Hematopoietic multipotent progenitor cell treated with erythropoietin and hydrocortisone succinate and interleukin-3 and kit ligand, for 15 days (in vitro differentiated cells): ENCODE measurements around the gene CRAMP1.

ENCODE experiments used
- DNase-seq: peaks from one replicate; pipeline ENCODE4 v3.0.0-alpha.2; 2015; ENCODE audit warnings: low spot score

The CRAMP1 gene

DNA sequence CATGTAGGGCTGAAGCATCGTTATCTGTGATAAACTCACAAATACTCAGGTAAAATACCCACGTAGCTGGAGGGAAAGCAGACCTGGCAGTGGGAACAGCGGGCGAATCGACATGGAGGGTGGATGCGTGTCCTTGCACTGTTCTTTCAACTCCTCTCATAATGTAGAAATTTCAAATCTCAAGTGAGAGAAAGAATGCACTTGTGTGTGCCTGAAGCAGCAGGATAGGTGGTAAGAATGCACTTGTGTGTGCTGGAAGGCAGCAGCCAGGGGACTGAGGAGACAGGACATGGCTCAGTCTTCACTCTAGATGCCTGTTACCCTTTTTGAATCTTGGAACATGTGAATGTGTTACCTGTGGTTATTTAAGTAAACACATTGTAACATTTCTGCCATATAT lies 10.7 kb upstream of the CRAMP1 start:
- no peak for DNase-seq

DNA sequence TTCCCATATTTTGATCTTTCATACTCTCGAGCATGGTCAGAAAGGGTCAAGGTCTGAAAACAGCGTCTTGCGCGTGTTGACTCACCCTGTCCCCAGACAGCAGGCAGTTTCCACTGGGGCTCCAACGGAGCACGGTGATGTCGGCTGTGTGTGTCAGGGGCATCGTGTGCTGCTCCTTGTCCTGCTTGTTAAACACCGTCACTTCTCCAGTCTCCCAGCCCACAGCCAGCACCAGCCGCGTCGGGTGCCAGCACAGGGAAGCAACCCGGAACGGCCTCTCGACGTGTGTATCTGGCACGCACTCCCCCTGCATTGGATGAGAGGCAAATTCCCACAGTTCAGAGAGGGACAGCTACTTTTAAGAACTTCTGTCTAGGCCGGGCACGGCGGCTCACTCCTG lies 9.9 kb upstream of the CRAMP1 start:
- DNase-seq = no peak

DNA sequence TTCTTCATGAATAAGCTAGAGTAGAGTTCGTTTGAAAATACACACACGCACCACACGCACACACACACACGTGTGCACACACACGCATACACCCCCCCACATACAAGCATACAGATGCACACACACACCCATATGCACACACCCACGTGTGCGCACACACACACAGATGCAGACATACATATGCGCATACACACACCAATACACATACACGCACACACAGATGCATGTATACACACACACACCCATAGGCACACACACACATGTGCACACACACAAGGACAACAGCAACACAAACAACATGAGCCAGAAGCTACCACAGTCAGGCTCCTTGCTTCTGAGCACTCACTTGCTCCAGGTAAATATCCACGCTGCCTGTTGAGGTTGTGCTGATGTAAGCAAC lies 5.4 kb upstream of the CRAMP1 start:
- DNase-seq = no peak

DNA sequence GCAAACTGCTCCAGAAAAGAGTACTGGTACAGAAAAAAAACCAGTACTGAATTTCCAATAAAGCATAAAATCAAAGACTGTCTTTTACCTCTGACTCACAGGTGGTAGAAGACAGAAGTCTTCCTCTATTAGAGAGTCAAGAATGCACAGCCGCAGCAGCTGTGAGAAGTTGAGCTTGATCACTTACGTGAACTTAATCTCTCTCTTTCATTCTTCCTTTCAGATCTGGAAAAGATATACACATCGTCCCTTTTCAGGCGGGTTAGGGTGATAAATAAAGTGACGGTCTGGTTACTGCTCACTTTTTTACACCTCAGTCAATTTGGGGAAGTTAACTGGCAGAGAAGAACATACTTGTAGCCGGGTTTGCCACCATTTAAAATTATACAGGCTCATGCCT lies 4.2 kb upstream of the CRAMP1 start:
- DNase-seq = no peak

DNA sequence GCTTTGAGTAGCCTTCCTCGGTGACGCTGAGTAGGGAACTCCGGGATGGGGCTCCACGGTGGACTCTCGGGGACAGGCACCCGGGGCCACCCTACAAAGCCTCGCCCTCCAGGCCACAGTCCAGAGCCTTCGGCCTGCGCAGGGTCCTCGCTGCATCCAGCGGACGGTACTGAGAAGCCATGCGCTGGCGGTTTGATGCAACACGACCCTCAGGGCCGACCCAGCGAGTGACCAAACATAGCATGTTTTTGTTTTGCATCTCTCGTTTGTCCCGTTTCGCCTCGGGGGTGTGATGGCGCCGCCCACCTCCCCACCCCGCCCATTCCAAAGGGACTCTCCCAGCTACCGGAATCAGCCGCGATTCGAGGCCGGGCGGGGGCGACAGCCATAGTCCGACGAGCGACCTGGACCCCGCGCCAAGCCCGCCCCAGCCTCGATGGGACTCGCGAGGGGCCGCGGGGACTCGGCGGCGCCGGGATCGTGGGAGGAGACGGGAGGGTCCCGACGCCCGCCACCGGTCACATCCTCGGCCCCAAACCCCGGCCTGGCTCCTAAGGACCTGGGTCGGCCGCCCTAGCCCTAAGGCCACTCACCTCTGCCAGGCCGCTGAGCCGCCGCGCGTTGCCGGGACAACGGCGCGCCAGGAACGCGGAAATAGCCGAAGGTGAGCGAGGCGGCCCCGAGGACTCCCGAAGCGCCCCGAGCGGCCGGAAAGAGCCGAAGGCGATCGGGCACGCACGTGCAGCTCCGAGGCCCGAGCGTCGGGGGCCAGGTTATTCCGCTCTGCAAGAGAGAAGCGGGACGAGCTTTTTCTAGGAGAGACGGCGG lies 1.9 kb upstream of the CRAMP1 start:
- peak; percentile 87 for DNase-seq

DNA sequence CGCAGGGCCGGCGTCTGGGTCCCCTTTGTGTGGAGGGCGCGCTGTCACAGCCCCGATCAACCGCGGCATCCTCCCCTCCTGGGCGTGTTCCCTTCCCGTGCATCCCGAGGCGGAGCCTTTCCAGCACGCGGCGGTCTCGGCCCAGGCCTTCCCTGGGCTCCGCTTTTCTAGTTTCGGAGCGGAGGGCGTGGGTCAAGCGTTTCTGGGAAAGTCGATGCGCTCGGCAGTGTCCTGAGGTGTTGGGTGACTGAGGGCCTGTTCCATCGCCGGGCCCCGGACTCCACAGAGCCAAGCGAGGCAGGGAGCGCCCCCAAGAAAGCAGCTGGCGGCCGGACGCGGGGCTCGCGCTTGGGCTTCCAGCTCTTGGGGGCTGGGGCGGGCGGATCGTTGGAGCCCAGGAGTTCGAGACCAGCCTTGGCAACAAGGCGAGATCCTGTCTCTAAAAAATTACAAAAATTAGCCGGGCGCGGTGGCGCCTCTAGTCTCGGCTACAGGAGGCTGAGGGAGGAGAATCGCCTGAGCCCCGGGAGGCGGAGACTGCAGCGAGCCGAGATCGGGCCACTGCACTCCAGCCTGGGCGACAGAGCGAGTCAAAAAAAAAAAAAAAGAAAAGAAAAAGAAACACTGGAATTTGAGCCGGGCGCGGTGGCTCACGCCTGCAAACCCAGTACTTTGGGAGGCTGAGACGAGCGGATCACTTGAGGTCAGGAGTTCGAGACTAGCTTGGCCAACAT lies 1.1 kb upstream of the CRAMP1 start:
- DNase-seq = no peak

DNA sequence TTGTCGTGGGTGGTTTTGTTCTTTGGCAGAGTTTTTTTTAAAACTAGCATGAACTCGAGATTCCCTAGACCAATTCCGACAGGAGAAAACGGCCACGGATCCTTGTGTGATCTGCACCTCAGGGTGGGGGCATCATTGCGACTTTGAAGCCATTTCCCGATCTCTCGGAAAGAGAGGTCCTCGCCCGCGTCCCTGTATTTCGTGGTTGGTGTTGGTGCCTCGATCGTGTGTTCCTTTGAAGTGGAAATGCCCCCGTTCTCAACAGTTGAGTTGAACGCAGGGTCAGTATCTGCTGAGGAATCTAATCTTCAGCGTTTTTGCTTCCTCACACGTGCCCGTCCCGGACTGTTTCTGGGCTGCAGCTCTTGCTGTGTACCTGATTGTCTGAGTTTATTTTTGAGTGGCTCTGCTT lies 1.1 kb downstream of the CRAMP1 start:
- DNase-seq = peak; percentile 11

DNA sequence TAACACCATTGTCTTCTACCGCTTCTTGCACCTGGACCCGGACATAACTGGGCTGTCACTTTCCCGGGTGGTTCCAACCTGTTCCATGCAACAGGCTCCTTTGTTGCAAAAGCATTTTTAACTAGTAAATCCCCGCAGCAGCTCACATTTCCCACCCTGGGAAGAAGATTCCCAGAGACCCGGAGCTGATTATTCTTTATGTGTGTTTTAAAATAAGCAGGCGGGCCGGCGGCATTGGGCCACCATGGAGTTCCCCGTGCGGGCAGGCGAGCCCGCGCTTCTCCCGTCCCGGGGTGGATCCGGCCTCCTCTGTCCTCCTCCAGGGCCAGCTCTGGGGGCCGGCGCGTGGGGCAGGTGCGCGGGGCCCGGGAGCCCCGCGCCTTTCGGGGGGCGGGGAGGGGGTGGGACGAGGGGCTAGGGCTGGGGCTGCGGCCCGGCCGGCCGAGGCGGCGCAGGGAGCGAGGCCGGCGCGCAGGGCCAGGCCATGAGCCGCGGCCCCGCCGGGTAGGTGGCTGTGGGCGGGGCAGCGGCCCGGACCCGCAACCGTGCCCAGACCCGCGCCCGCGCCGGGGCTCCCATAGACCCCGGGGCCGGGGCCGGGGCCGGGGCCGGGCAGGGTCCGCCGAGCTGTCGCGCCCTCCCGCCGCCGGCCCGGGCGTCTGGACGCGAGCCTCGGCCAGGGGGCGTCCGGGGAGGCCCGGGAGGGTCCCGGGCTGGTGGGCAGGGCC lies 1.7 kb downstream of the CRAMP1 start:
- no peak for DNase-seq

DNA sequence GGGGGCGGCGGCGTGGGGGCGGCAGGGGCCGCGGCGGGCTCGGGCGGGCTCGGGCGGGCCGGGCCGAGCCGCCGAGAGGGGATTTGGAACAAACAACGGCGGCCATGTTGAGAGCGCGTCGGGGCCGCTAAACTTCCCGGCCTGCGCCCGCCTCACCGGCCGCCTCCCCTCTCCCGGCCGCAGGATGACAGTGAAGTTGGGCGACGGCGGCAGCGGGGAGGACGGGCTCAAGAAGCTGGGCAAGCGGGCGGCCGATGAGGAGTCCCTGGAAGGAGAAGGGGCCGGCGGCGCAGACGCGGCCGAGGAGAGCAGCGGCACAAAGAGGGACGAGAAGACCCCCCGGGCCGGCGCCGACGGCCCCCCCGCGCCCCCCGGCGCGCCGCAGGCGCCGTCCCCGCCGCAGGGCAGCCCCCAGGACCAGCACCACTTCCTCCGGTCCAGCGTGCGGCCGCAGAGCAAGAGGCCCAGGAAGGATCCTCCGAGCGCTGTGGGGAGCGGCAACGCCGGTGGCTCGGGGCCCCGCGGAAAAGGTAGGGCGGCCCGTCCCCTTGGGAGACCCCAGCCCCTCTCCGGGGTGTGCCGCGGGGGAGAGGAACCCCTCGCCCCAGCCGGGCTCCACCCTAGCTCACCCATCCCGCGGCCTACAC lies 2.4 kb downstream of the CRAMP1 start:
- peak; percentile 34 for DNase-seq

DNA sequence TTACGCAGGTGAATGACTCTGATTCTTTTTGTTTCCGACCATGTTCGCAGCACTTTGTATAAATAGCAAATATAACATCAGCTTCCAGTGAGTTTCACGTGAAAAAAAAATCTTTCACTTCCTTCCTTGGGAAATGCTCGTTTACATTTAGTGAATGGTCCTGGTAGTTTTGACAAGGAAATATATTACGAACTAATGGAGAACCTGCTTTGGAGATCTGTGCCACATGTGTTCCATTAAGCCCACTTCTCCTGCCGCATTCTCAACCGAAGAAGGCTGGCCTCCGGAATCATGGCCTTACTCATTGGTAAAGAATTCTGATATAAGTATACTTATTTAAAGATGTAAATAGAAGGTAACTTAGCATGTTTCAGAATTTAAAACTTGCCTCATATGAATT lies 3.6 kb downstream of the CRAMP1 start:
- no peak for DNase-seq

DNA sequence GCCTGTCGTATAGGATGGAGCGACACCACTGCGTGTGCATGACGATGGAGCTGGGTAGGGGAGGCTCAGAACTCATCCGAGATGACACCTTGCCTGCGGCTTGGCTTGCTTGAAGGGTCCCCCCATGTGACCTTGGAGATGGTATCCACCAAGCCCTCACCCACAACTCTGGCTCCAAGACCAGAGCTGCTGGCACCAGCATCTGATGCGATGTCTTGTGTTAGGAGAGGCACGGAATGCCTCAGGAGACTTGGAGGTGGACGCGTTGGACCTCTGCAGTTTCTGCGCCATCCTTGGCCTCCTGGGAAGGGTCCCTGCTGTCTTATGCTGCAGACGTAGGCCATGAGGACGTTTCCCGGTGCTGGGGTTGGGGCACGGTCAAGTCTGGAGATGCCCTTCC lies 7.8 kb downstream of the CRAMP1 start:
- DNase-seq = no peak

DNA sequence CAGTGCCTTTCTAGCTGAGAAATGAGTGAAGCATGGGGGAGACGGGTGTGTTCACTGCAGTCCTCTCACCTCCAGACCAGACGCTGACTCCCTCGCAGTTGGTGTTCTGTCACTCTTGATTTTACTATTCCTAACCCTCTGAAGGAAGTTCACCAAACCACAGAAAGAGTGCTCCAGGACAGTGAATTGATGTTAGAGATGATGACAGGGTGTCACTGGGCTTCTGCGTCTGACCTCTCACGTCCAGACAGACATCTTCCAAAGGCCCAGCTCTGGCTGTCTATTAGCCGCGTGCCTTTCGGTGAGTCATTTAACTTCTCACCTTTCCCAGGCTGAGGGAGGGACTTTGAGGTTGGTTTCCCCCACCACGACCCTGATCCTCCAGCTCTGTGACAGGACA lies 8.2 kb downstream of the CRAMP1 start:
- DNase-seq = no peak

DNA sequence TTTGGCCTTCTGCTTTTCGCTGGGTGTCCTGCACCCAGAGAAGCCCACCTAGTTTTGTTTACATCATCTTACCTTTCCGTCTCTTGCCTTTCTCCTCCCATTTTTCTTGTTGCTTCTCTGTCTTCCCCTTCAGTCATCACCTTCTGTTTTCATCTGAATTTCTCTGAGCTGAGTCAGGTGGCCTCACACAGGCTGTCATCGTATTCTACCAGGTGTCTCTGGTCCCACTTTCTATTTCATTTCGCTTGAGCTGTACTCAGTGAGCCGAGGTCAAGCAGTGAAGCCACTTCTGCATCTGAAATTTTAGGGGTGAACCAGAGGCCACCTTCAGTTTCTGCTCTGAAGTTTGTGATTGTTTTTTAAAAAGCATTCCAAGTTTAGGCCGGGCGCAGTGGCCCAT lies 9.7 kb downstream of the CRAMP1 start:
- DNase-seq = no peak

DNA sequence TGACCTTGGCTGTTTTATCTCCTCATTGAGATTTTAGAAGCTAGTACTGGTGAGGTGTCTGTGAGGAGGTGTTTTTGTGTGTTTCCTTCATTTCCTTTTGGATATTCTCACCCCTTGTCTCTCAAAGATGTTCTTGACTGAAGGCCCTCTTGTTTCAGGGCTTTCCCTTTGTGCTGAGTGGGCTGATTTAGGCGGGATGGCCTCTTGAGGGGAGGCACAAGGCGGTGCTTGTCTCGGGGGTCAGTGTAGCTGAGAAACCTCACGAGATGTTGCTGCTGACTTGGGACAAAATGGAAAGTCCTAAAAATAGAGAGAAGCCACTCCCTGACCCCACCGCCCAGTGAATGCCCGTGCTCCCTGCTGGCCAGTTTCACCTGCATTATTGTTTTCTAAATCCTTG lies 14.2 kb downstream of the CRAMP1 start:
- DNase-seq = no peak

DNA sequence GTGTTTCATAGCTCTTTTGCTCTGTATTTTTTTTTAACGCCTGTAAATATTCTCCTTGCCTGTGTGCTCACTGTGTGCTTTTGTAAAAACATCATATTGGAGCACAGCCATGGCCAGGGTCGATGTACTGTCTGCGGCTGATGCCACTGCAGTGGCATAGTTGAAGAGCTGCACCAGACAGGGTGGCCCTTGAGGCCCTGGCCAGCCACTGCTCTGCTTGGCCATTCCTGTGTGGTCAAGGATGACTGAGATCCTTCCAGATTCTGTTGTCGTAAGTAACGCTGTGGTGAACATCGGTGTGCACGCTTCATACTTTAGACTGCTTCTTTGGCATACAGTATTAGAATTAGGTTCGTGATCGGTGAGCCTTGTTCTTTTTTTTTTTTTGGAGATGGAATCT lies 14.6 kb downstream of the CRAMP1 start:
- DNase-seq = no peak

DNA sequence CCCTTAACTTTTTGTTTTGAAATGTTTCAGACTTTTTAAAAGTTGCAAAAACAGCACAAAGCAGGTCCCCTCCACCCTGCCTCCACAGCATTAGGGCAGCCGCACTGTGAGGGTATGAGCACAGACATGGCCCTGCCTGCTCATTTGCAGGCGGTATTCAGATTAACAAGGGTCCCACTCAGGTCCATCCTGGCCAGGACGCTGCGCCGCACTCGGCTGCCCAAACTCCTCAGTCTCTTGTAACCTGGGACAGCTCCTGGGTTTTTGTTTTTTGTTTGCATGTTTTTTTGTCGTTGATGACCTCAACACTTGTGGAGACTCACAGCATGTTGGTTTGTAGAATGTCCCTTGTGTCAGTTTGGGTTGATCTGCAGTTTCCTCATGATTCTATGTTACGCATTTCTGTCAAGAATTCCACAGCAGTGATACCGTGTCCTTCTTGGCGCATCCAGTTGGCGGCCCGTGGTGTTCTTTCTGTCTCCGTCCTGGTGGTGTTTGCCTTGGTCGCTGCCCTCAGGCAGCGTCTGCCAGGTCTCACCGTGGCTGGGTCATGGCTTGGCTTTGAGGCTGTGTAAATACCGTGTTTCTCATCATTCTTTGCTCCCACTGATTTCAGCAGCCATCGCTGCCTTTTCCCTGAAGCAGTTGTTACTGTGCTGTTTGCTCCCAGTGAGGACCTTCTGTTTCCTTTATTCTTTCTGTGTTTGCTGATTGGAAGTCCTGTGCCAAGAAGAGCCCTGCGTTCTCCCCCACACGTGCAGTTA lies 18.5 kb downstream of the CRAMP1 start:
- DNase-seq = no peak

DNA sequence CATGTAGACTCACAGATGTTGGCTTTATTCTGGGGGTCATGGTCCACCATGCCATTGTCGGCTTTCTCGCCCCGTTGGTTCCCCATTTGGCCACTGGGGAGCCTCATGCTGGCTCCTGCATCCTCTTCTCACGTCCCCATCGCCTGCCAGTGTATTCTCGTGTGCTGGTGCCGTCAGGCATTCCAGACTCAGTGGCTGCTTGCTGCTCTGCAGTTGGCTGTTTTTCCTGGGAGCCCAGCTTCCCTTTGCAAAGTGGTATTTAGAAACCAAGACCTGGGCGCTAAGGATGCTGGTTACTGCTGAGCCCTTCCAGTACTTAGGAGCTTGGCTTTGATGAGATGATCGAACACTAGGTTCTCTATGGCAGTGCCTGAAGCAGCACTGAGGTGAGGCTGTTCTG lies 19.1 kb downstream of the CRAMP1 start:
- DNase-seq = no peak

DNA sequence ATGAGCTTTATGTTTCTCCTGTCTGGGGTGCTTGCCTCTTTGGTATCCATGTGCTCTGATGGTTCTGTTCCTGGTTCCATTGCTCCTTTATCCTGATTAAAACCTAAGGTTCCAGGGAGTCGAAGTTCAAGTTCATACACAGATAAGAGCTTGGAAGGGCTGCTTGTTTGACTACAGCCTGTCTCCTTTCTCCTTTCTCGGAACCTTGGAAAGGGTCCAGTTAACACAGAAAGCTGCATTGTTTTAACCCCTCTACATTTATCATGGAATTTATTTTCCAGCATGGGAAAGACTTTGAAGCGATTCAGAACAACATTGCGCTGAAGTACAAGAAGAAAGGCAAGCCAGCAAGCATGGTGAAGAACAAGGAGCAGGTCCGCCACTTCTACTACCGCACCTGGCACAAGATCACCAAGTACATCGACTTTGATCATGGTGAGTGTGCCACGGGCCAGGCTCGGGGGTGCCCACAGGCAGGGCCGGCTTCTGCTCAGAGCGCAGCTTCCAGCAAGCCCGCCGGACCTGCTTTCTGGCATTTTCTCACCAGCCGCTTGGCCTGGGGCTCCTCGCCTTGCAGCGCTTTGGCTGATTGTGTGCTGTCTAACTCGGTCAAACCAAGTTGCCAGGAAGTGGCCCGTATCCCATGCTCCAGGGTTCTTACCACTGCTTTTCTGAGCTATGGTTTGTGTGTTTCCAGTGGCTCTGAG lies 19.9 kb downstream of the CRAMP1 start:
- no peak for DNase-seq

DNA sequence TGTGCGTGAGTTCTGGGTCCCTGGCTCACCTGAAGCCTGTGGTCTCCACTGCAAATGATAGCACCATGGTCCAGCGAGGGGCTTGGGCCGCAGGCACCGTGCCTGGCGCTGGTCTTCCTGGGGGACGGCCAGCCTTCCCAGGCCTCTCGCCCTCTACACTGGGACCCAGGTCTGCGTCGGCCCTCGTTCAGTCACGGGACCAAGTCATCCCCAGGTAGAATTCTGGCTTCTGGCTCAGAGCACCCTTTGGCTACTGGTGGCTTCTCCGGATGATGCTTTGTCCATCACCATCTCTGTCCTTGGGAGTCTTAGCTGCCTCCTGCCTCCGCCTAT lies 20.4 kb downstream of the CRAMP1 start:
- DNase-seq = no peak

DNA sequence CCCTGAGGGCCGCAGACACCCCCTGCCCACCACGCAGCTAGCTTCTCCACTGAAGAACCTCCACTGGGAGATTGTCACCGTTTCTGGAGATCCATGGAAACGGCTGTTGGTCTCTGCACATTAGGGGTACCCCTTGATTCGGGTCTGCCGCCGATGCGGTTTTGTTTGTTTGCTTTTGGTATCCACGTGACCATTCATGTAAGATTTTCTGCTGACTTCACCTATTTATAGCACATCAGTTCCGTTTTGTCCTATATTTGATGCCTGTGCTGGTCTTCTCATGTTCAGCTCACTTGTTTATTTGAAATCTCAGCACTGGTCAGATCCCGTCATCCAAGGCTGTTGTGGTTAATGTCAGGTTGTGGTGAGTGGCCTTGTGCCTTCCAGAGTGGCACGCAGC lies 21.1 kb downstream of the CRAMP1 start:
- DNase-seq = no peak

DNA sequence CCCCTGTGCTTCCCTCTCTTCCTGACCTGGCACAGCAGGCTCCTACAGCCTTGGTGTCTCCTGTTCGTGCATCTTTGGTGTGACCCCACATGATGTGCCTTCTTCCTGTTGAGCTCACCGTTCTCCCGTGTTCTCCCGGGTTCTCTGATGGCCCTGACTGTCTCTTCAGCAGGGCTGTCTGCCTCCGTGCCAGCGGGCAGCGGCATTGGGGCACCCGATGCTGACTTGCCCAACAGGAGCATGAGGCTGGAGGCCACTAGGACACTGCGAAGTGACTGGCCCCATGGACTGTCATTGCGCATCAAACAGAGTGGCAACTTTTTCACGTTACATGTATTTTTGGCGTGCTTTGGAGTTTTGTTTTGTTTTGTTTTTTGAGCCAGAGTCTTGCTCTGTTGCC lies 22.4 kb downstream of the CRAMP1 start:
- DNase-seq = no peak
